Stimulated activated CD8-positive, alpha-beta memory T cell treated with anti-CD3 and anti-CD28 coated beads, Interleukin-15, amount 100 ng/mL, for 4 hours (primary cell): ENCODE results near the gene TRIM40.

Source experiments
- DNase-seq, 2 donors: peaks; one replicate each; pipeline ENCODE4 v3.0.0-alpha.2; 2020; ENCODE audit warnings: low read depth in 2 of 2

The TRIM40 gene

GRCh38 chr6:30149858-30150550, 14.1 kb downstream of the TRIM40 start:
- DNase-seq = no peak

- DNase-seq = no peak
Measured at GRCh38 chr6:30150671-30151395, 14.9 kb downstream of the TRIM40 start.

- DNase-seq = no peak
Measured at GRCh38 chr6:30151580-30151979, 15.6 kb downstream of the TRIM40 start.

- no peak for DNase-seq
Measured at GRCh38 chr6:30152016-30152673, 16.2 kb downstream of the TRIM40 start.

- no peak for DNase-seq
Measured at GRCh38 chr6:30152910-30153610, 17.1 kb downstream of the TRIM40 start.

GRCh38 chr6:30154061-30154460, 18.1 kb downstream of the TRIM40 start:
- no peak for DNase-seq

- no peak for DNase-seq
Measured at GRCh38 chr6:30154709-30155519, 19.0 kb downstream of the TRIM40 start.

- DNase-seq = no peak
Measured at GRCh38 chr6:30155520-30156261, 19.8 kb downstream of the TRIM40 start.

- no peak for DNase-seq
Measured at GRCh38 chr6:30156262-30156599, 20.3 kb downstream of the TRIM40 start.

GRCh38 chr6:30156774-30157173, 20.8 kb downstream of the TRIM40 start:
- no peak for DNase-seq

- no peak for DNase-seq
Measured at GRCh38 chr6:30157581-30157980, 21.6 kb downstream of the TRIM40 start.

GRCh38 chr6:30157999-30158398, 22.1 kb downstream of the TRIM40 start:
- no peak for DNase-seq

GRCh38 chr6:30158475-30159040, 22.6 kb downstream of the TRIM40 start:
- DNase-seq = no peak

GRCh38 chr6:30160008-30160784, 24.3 kb downstream of the TRIM40 start:
- DNase-seq = no peak

- DNase-seq = no peak
Measured at GRCh38 chr6:30160785-30161531, 25.0 kb downstream of the TRIM40 start, which contains the start of gene TRIM10. TSS of gene TRIM10 (minus strand) at chr6:30161211. CDS start at chr6:30160858, 353 bp downstream.

GRCh38 chr6:30162265-30163089, 26.5 kb downstream of the TRIM40 start:
- no peak for DNase-seq

- no peak for DNase-seq
Measured at GRCh38 chr6:30163090-30163917, 27.4 kb downstream of the TRIM40 start, which contains the start of gene TRIM15. TSS of gene TRIM15 (plus strand) at chr6:30163546. CDS start at chr6:30163685, 139 bp downstream.
